Loucy (cell line): ENCODE measurements around the gene COX10.

Experiments
- H2AFZ ChIP-seq: fragments of 200-600 bp; sonication (generic); 2 replicates; pipeline ENCODE4 v1.6.0; 2016; ENCODE audit warnings: antibody characterized with exemption, mild to moderate bottlenecking, low read length, moderate library complexity
- H3F3A ChIP-seq: fragments of 200-600 bp; 2 replicates; pipeline ENCODE4 v1.6.0; 2016; ENCODE audit warnings: antibody characterized with exemption, low read depth, mild to moderate bottlenecking
- H3K27me3 ChIP-seq: fragments of 200-600 bp; sonication (generic); 2 replicates; pipeline ENCODE4 v1.6.1; 2014; ENCODE audit warnings: low read length, mild to moderate bottlenecking; ENCODE audit not compliant: insufficient read depth, poor library complexity, severe bottlenecking
- H3K36me3 ChIP-seq: fragments of 200-600 bp; sonication (generic); 2 replicates; pipeline ENCODE4 v1.6.1; 2016; ENCODE audit warnings: low read length; ENCODE audit not compliant: insufficient read depth
- H3K4me1 ChIP-seq: fragments of 200-600 bp; sonication (generic); 2 replicates; pipeline ENCODE4 v1.5.1; 2014; ENCODE audit warnings: low read length, mild to moderate bottlenecking; ENCODE audit not compliant: insufficient read depth, poor library complexity, severe bottlenecking
- H3K4me2 ChIP-seq: fragments of 200-600 bp; sonication (generic); 2 replicates; pipeline ENCODE4 v1.6.0; 2014; ENCODE audit warnings: antibody characterized with exemption, low read length, low read depth, mild to moderate bottlenecking; ENCODE audit not compliant: poor library complexity, severe bottlenecking
- H3K4me3 ChIP-seq: fragments of 200-600 bp; sonication (generic); 2 replicates; pipeline ENCODE4 v1.5.1; 2014; ENCODE audit warnings: low read length, mild to moderate bottlenecking, mixed read lengths; ENCODE audit not compliant: poor library complexity, severe bottlenecking
- H3K79me2 ChIP-seq: fragments of 200-600 bp; sonication (generic); 2 replicates; pipeline ENCODE4 v1.6.1; 2014; ENCODE audit warnings: low read length; ENCODE audit not compliant: insufficient read depth
- H3K9ac ChIP-seq: fragments of 200-600 bp; sonication (generic); 2 replicates; pipeline ENCODE4 v1.6.0; 2014; ENCODE audit warnings: mild to moderate bottlenecking, low read depth, low read length, moderate library complexity; ENCODE audit not compliant: poor library complexity, severe bottlenecking
- H3K9me2 ChIP-seq: fragments of 200-600 bp; sonication (generic); replicated peaks from 2 replicates; pipeline ENCODE4 v1.6.1; 2016; ENCODE audit warnings: low read depth, low read length, mixed read lengths
- H3K9me3 ChIP-seq: fragments of 200-600 bp; sonication (generic); 2 replicates; pipeline ENCODE4 v1.6.1; 2014; ENCODE audit warnings: mild to moderate bottlenecking, antibody characterized with exemption, low read length, low read depth; ENCODE audit not compliant: insufficient read depth
- H4K20me1 ChIP-seq: fragments of 200-600 bp; sonication (generic); 2 replicates; pipeline ENCODE4 v1.6.0; 2014; ENCODE audit warnings: antibody characterized with exemption, low read length, mild to moderate bottlenecking; ENCODE audit not compliant: insufficient read depth, poor library complexity, severe bottlenecking
- EZH2phosphoT487 ChIP-seq: fragments of 200-600 bp; IDR thresholded peaks from 2 replicates; pipeline ENCODE4 v1.6.1; 2018; ENCODE audit warnings: antibody characterized with exemption, mild to moderate bottlenecking, moderate library complexity, borderline replicate concordance
- TF ChIP-seq, protein P1 (sequence below): fragments of 200-600 bp; sonication (generic); conservative IDR thresholded peaks from 2 replicates; pipeline ENCODE4 v1.5.1; 2014; ENCODE audit warnings: mild to moderate bottlenecking, antibody characterized with exemption, low read length

Gene COX10

DNA sequence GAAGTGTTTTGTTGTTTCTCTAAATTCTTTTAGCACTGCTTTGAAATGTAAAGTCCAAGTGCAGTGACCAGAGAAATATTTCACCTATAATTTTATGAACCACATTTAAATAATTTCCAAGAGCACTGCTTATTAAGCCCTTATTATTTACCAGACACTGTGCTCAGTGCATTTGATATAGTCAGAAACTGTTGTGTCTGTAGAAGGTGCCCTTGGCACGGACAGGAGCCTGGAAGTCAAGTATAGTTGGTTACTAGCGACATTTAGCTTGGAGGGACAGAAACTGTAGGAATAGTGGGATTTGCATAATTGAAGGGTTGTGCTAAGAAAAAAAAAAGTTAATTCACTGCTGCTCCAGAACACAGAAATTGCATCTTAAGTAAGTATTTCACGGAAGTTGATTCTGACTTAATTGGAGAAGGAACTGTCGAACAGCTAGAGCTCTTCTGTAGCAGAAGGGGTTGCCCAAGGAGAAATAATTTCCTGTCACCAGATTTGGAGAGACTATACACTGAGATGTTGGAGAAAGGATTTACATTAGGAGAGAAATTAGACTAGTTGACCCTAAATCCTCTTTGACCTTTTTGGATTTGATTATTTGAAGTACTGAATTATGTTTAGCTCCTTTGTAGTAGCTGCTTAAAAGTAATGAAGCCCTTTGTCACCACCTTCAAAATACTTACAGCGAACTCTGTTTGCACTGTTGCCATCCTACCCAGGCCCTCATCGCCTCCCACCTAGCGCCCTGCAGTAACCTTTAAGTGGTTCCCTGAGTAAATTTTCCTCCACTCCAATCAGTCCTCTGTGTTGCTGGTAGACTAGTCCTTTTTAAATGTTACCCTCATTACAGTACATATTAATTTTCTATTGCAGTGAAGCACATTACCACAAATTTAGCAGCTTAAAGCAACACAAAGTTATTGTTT is 25.6 kb downstream of the COX10 start:
- TF ChIP-seq, protein P1, sequence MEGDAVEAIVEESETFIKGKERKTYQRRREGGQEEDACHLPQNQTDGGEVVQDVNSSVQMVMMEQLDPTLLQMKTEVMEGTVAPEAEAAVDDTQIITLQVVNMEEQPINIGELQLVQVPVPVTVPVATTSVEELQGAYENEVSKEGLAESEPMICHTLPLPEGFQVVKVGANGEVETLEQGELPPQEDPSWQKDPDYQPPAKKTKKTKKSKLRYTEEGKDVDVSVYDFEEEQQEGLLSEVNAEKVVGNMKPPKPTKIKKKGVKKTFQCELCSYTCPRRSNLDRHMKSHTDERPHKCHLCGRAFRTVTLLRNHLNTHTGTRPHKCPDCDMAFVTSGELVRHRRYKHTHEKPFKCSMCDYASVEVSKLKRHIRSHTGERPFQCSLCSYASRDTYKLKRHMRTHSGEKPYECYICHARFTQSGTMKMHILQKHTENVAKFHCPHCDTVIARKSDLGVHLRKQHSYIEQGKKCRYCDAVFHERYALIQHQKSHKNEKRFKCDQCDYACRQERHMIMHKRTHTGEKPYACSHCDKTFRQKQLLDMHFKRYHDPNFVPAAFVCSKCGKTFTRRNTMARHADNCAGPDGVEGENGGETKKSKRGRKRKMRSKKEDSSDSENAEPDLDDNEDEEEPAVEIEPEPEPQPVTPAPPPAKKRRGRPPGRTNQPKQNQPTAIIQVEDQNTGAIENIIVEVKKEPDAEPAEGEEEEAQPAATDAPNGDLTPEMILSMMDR: no peak
- TF ChIP-seq EZH2phosphoT487: no peak
- Histone ChIP-seq H4K20me1 (peaks cover 4% of the 10 kb centered on the region), H3K9ac (no peak overlapping the region), H3F3A (no peaks in the 10 kb centered on the region), H2AFZ (no peak overlapping the region), H3K4me3 (no peak overlapping the region), H3K27me3 (no peaks in the 10 kb centered on the region), H3K9me3 (no peaks in the 10 kb centered on the region), H3K9me2 (no peaks in the 10 kb centered on the region), H3K4me1 (no peaks in the 10 kb centered on the region), H3K79me2 (0 out of 2 replicates have a peak, but pooled peaks cover 6% of the 10 kb centered on the region), H3K36me3 (no peaks in the 10 kb centered on the region), H3K4me2 (no peak overlapping the region)

GRCh38 chr17:14095631-14096030 is 26.3 kb downstream of the COX10 start:
- Histone ChIP-seq H3K9ac (no peak overlapping the region), H3K9me3 (no peaks in the 10 kb centered on the region), H3K79me2 (0 out of 2 replicates have a peak, but pooled peaks cover 6% of the 10 kb centered on the region), H3F3A (no peaks in the 10 kb centered on the region), H3K4me1 (no peaks in the 10 kb centered on the region), H4K20me1 (peaks cover 4% of the 10 kb centered on the region), H3K36me3 (no peaks in the 10 kb centered on the region), H3K4me2 (no peak overlapping the region), H3K9me2 (no peaks in the 10 kb centered on the region), H2AFZ (no peak overlapping the region), H3K4me3 (no peak overlapping the region), H3K27me3 (no peaks in the 10 kb centered on the region)
- no peak for TF ChIP-seq EZH2phosphoT487
- TF ChIP-seq, protein P1: no peak

DNA sequence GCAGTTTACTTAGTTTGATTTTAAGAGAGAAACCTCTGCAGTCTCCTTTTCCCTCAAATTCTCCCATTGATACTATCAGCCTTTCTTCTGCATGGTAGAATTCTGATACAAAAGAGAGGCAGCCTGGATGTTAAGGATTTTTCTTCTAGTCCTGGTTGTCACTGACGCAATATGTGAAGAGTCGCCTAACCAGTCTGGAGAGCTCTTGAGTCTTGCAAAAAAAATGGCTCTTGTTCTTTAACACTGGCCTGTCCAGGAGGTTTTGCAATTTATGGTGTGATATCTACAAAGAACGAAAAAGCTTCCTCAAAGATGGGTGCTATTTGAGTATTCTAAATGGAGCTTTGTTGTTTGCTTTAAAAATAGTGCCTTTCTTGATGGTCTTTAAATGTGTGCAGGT is 28.9 kb downstream of the COX10 start:
- Histone ChIP-seq H2AFZ (no peak overlapping the region), H3K9ac (no peak overlapping the region), H3K36me3 (0 out of 2 replicates have a peak, but pooled peaks cover 5% of the 10 kb centered on the region), H3K4me2 (no peak overlapping the region), H4K20me1 (peaks cover 4% of the 10 kb centered on the region), H3K4me1 (no peaks in the 10 kb centered on the region), H3K4me3 (no peak overlapping the region), H3K79me2 (0 out of 2 replicates have a peak, but pooled peaks cover 6% of the 10 kb centered on the region), H3K9me2 (no peaks in the 10 kb centered on the region), H3K9me3 (no peaks in the 10 kb centered on the region), H3K27me3 (no peaks in the 10 kb centered on the region), H3F3A (no peaks in the 10 kb centered on the region)
- TF ChIP-seq, protein P1: no peak
- TF ChIP-seq EZH2phosphoT487: no peak
